Panc1 (cell line): ENCODE data around the gene AMOTL1. TPM values are rescaled to one million over a fixed set of nuclear protein-coding genes. Genes with fewer than 3 reads are reported as not detected.

Experiments
- ATAC-seq: fragments of 200-7000 bp; cut with Tn5 transposase; 2 replicates; pipeline ENCODE4 v1.9.1; 2020; ENCODE audit warnings: mild to moderate bottlenecking, moderate library complexity
- BruUV-seq: library from RNA; stranded (reverse); fragments of 400-500 nt; replicated peaks from 2 replicates; lab custom pipeline; 2021; lab: Mats Ljungman, UMichigan
- CTCF ChIA-PET: fragments of 300-600 bp; sonication (Branson Sonifier 250); formaldehyde crosslinking; loops from one replicate; lab custom pipeline; 2022; ENCODE audit warnings: antibody characterized with exemption; lab: Charles Lee
- POLR2A ChIA-PET: fragments of 300-600 bp; sonication (Branson Sonifier 250); formaldehyde crosslinking; loops from one replicate; lab custom pipeline; 2022; ENCODE audit warnings: antibody characterized with exemption; lab: Charles Lee
- DNase-seq: peaks from one replicate; pipeline ENCODE4 v3.0.0-alpha.2; 2010; ENCODE audit warnings: low read depth, low spot score
- H3K27ac ChIP-seq: 2 replicates; pipeline ENCODE4 v1.5.1; 2011; ENCODE audit warnings: mild to moderate bottlenecking, low read length, inconsistent platforms
- H3K27me3 ChIP-seq: fragments of 200-500 bp; sonication (Bioruptor generic); 2 replicates; pipeline ENCODE4 v1.6.0; 2014; ENCODE audit warnings: low read length, inconsistent platforms; ENCODE audit not compliant: control insufficient read depth, insufficient read depth
- H3K36me3 ChIP-seq: fragments of 200-500 bp; sonication (Bioruptor generic); 2 replicates; pipeline ENCODE4 v1.5.1; 2014; ENCODE audit warnings: inconsistent platforms, mild to moderate bottlenecking, low read length, moderate library complexity; ENCODE audit not compliant: control insufficient read depth, insufficient read depth
- H3K4me1 ChIP-seq: 2 replicates; pipeline ENCODE4 v1.5.1; 2011; ENCODE audit warnings: inconsistent platforms, mild to moderate bottlenecking, low read length, moderate library complexity; ENCODE audit not compliant: control insufficient read depth, insufficient read depth
- H3K4me3 ChIP-seq, 2 experiments: 2 replicates each; pipeline ENCODE4 v1.5.1; 2011 to 2012; ENCODE audit warnings: low read depth in 2 of 2, low read length in 2 of 2, mild to moderate bottlenecking in 2 of 2, inconsistent platforms in 1 of 2, moderate library complexity in 1 of 2
- H3K9me3 ChIP-seq: fragments of 200-500 bp; sonication (Bioruptor generic); 2 replicates; pipeline ENCODE4 v1.5.1; 2014; ENCODE audit warnings: low read depth, mild to moderate bottlenecking, inconsistent platforms, low read length, moderate library complexity; ENCODE audit not compliant: control insufficient read depth, insufficient read depth
- CTCF ChIP-seq: fragments of 450-650 bp; IDR thresholded peaks from 2 replicates; pipeline ENCODE4 v1.5.1; 2017; ENCODE audit warnings: mild to moderate bottlenecking
- POLR2AphosphoS5 ChIP-seq: IDR thresholded peaks from 2 replicates; pipeline ENCODE4 v1.6.1; 2012; ENCODE audit warnings: mild to moderate bottlenecking, low read depth, low read length, moderate library complexity
- SIN3A ChIP-seq: IDR thresholded peaks from 2 replicates; pipeline ENCODE4 v1.6.1; 2012; ENCODE audit warnings: low read depth, mild to moderate bottlenecking, low read length, moderate library complexity, borderline replicate concordance; ENCODE audit not compliant: insufficient read depth
- TCF7L2 ChIP-seq: IDR thresholded peaks from 2 replicates; pipeline ENCODE4 v1.6.1; 2011; ENCODE audit warnings: mild to moderate bottlenecking, low read depth, low read length, inconsistent platforms
- in situ Hi-C: cut with HindIII; loops from 2 replicates; pipeline ENCODE4 v1.10.0; 2016; ENCODE audit warnings: low sequenced_read_pairs, low pct_unique_long_range_greater_than_20kb
- intact Hi-C: fragments of 100-400 bp; cut with micrococcal nuclease; formaldehyde crosslinking; loops from one replicate; pipeline ENCODE4 v1.10.0; 2022; ENCODE audit not compliant: unreplicated experiment
- total RNA-seq: library from RNA; stranded (reverse); gene quantifications from one replicate; pipeline ENCODE4 v1.2.1, GENCODE V29; 2021; ENCODE audit not compliant: unreplicated experiment
- TF ChIP-seq, protein P1 (sequence below), 2 experiments: IDR thresholded peaks; 2 replicates each; pipeline ENCODE4 v1.6.1; 2011 to 2012; ENCODE audit warnings: low read depth in 2 of 2, control low read depth in 1 of 2, low read length in 1 of 2, mild to moderate bottlenecking in 1 of 2, moderate library complexity in 1 of 2; ENCODE audit not compliant: insufficient read depth in 1 of 2

Gene AMOTL1
- total RNA-seq, 1 experiment from 2014 or later, result 16.0 TPM

GRCh38 chr11:94785509-94785908, 17.4 kb downstream of the AMOTL1 start:
- intact Hi-C loops (no loop called here), in situ Hi-C loops (no loop called here)
- no peaks in the 10 kb centered on the region for H3K9me3 ChIP-seq
- H3K36me3 ChIP-seq, result no peaks in the 10 kb centered on the region
- no peaks in the 10 kb centered on the region for H3K27me3 ChIP-seq
- ATAC-seq, result no peak
- peaks cover 23% of the 10 kb centered on the region for H3K4me1 ChIP-seq
- no peak for TF ChIP-seq SIN3A
- TF ChIP-seq TCF7L2, result no peak
- no peak for TF ChIP-seq POLR2AphosphoS5
- no peak for TF ChIP-seq CTCF
- TF ChIP-seq, protein P1, sequence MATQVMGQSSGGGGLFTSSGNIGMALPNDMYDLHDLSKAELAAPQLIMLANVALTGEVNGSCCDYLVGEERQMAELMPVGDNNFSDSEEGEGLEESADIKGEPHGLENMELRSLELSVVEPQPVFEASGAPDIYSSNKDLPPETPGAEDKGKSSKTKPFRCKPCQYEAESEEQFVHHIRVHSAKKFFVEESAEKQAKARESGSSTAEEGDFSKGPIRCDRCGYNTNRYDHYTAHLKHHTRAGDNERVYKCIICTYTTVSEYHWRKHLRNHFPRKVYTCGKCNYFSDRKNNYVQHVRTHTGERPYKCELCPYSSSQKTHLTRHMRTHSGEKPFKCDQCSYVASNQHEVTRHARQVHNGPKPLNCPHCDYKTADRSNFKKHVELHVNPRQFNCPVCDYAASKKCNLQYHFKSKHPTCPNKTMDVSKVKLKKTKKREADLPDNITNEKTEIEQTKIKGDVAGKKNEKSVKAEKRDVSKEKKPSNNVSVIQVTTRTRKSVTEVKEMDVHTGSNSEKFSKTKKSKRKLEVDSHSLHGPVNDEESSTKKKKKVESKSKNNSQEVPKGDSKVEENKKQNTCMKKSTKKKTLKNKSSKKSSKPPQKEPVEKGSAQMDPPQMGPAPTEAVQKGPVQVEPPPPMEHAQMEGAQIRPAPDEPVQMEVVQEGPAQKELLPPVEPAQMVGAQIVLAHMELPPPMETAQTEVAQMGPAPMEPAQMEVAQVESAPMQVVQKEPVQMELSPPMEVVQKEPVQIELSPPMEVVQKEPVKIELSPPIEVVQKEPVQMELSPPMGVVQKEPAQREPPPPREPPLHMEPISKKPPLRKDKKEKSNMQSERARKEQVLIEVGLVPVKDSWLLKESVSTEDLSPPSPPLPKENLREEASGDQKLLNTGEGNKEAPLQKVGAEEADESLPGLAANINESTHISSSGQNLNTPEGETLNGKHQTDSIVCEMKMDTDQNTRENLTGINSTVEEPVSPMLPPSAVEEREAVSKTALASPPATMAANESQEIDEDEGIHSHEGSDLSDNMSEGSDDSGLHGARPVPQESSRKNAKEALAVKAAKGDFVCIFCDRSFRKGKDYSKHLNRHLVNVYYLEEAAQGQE (IDR thresholded peaks at IDR 0.05; ENCODE audit: insufficient read depth in 1 of 2, low read depth in 2 of 2, low read length in 1 of 2), result no peak
- no peak for DNase-seq
- CTCF ChIA-PET, result no interaction called here
- no TSS peak for BruUV-seq
- H3K4me3 ChIP-seq, result no peak overlapping the region
- H3K27ac ChIP-seq, result no peak overlapping the region
- POLR2A ChIA-PET, result interaction anchor here (0.6 kb wide), 1 partner anchor 26 kb away, joined by 5 read pairs; no protein-coding TSS in a partner anchor

- BruUV-seq, result no TSS peak
- CTCF ChIA-PET, result interaction anchor here (0.6 to 1.2 kb wide), 3 partner anchors 48 to 167 kb away, joined by 3 to 7 read pairs (median 7); no protein-coding TSS in a partner anchor
- Histone ChIP-seq H3K9me3 (no peaks in the 10 kb centered on the region), H3K36me3 (no peaks in the 10 kb centered on the region), H3K4me3 (no peak overlapping the region), H3K4me1 (peaks cover 27% of the 10 kb centered on the region), H3K27me3 (no peaks in the 10 kb centered on the region), H3K27ac (no peak overlapping the region)
- in situ Hi-C loops (no loop called here), intact Hi-C loops (loop anchor here (1.0 kb wide), 1 partner anchor 111 kb away; no protein-coding TSS in a partner anchor)
- DNase-seq (no peak), ATAC-seq (peak; percentile 74)
- TF ChIP-seq, protein P1 (IDR thresholded peaks at IDR 0.05; ENCODE audit: insufficient read depth in 1 of 2, low read depth in 2 of 2, low read length in 1 of 2), result no peak
- TF ChIP-seq CTCF (peak; percentile 80), TCF7L2 (no peak)
- POLR2A ChIA-PET, result no interaction called here
These were observed 18.3 kb downstream of the AMOTL1 start for GRCh38 chr11:94786264-94787126.
